Esophagus muscularis mucosa (tissue), 4 donors: ENCODE measurements around the gene C2CD3. TPM values are rescaled to one million over a fixed set of nuclear protein-coding genes. Genes with fewer than 3 reads are reported as not detected.

ENCODE experiments used
- DNase-seq: peaks from one replicate; pipeline ENCODE4 v3.0.0-alpha.2; 2017; ENCODE audit errors: extremely low spot score
- H3K27ac ChIP-seq, 4 donors: fragments of 200-600 bp; sonication (generic); replicated peaks in 1 of 4; 1 replicate in 3 of 4; 2 replicates in 1 of 4; pipeline ENCODE4 v1.5.1; 2016 to 2019; ENCODE audit warnings: mild to moderate bottlenecking in 1 of 4
- H3K27me3 ChIP-seq, 4 donors: fragments of 200-600 bp; sonication (generic); one replicate each; pipeline versions ENCODE4 v1.5.1 to v1.6.0; 2016 to 2019
- H3K36me3 ChIP-seq, 4 donors: fragments of 200-600 bp; sonication (generic); one replicate each; pipeline ENCODE4 v1.5.1; 2016 to 2019
- H3K4me1 ChIP-seq, 4 donors: fragments of 200-600 bp; sonication (generic); one replicate each; pipeline ENCODE4 v1.5.1; 2016 to 2019
- H3K4me3 ChIP-seq, 4 donors: fragments of 200-600 bp; sonication (generic); 1 replicate in 2 of 4; 2 replicates in 2 of 4; pipeline ENCODE4 v1.5.1; 2016 to 2019; ENCODE audit warnings: mild to moderate bottlenecking in 4 of 4, moderate library complexity in 1 of 4
- H3K9me3 ChIP-seq, 4 donors: fragments of 200-600 bp; sonication (generic); 1 replicate in 3 of 4; 2 replicates in 1 of 4; pipeline ENCODE4 v1.5.1; 2016 to 2019
- EP300 ChIP-seq: sonication (generic); formaldehyde crosslinking; IDR thresholded peaks from one replicate; pipeline ENCODE4 v1.6.1; 2017; ENCODE audit warnings: antibody characterized with exemption
- POLR2A ChIP-seq: fragments of 450-650 bp; IDR thresholded peaks from one replicate; pipeline ENCODE4 v1.6.1; 2017; ENCODE audit warnings: antibody characterized with exemption, moderate library complexity, mild to moderate bottlenecking, low read depth
- POLR2AphosphoS5 ChIP-seq, 2 donors: sonication (generic); formaldehyde crosslinking; IDR thresholded peaks; one replicate each; pipeline ENCODE4 v1.6.1; 2017; ENCODE audit warnings: antibody characterized with exemption in 2 of 2
- WGBS: methylation state at CpG from one replicate; pipeline ENCODE4 v1.1.5; 2018; 5-methylcytosine and 5-hydroxymethylcytosine counted together
- intact Hi-C: fragments of 100-400 bp; cut with DNase I; formaldehyde crosslinking; loops from one replicate; pipeline ENCODE4 v1.15.1; 2023
- total RNA-seq, 4 donors: library from RNA; depleted of rRNA; stranded (reverse); fragments of >200 nt; gene quantifications; one replicate each; pipeline versions ENCODE4 v1.1.0 to v1.2.1, GENCODE V29; 2016
- TF ChIP-seq, protein P1 (sequence below), 3 experiments: fragments of 200-600 bp in 2 of 3; fragments of 450-650 bp in 1 of 3; sonication (generic) in 2 of 3; IDR thresholded peaks; one replicate each; pipeline ENCODE4 v1.5.1; 2017 to 2019; ENCODE audit warnings: antibody characterized with exemption in 3 of 3, mild to moderate bottlenecking in 2 of 3, moderate library complexity in 1 of 3

Gene C2CD3
- total RNA-seq, 4 donors from 2014 or later = 17.9 to 31.5 (median 22.4) TPM

DNA sequence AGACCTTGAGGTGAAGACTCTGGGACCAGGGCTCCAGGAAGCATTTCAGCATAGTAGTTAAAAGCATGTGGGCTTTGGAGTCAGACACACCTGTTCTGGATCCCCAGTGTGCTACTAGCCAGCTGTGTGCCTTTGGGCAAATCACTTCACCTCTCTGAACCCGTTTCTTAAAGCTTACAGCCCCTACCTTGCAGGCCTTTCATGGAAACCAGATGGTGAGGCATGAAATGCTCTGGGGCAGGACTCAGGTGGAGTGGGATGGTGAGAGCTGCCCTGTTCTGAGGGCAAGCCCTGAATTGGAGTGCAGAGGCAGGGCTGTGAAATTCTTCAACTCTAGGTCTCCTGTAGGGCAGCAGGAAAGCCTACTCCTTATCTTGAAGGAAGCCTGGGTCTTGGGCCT, 198.6 kb downstream of the C2CD3 start:
- H3K27ac ChIP-seq = no peak overlapping the region
- H3K36me3 ChIP-seq = peaks cover 6 to 29% (median 27%) of the 10 kb centered on the region in 4 donors
- intact Hi-C loops = no loop called here
- no peak for DNase-seq
- H3K4me3 ChIP-seq = no peak overlapping the region
- 100% methylated on average over 1 of the region's 1 CpG for WGBS
- no peaks in the 10 kb centered on the region for H3K9me3 ChIP-seq
- H3K27me3 ChIP-seq = no peaks in the 10 kb centered on the region
- H3K4me1 ChIP-seq = peaks cover 0 to 13% (median 6%) of the 10 kb centered on the region in 4 donors
- no peak for TF ChIP-seq POLR2AphosphoS5 (IDR thresholded peaks at IDR 0.05)
- no peak for TF ChIP-seq EP300
- no peak for TF ChIP-seq POLR2A
- TF ChIP-seq, protein P1, sequence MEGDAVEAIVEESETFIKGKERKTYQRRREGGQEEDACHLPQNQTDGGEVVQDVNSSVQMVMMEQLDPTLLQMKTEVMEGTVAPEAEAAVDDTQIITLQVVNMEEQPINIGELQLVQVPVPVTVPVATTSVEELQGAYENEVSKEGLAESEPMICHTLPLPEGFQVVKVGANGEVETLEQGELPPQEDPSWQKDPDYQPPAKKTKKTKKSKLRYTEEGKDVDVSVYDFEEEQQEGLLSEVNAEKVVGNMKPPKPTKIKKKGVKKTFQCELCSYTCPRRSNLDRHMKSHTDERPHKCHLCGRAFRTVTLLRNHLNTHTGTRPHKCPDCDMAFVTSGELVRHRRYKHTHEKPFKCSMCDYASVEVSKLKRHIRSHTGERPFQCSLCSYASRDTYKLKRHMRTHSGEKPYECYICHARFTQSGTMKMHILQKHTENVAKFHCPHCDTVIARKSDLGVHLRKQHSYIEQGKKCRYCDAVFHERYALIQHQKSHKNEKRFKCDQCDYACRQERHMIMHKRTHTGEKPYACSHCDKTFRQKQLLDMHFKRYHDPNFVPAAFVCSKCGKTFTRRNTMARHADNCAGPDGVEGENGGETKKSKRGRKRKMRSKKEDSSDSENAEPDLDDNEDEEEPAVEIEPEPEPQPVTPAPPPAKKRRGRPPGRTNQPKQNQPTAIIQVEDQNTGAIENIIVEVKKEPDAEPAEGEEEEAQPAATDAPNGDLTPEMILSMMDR (IDR thresholded peaks at IDR 0.05) = no peak

DNA sequence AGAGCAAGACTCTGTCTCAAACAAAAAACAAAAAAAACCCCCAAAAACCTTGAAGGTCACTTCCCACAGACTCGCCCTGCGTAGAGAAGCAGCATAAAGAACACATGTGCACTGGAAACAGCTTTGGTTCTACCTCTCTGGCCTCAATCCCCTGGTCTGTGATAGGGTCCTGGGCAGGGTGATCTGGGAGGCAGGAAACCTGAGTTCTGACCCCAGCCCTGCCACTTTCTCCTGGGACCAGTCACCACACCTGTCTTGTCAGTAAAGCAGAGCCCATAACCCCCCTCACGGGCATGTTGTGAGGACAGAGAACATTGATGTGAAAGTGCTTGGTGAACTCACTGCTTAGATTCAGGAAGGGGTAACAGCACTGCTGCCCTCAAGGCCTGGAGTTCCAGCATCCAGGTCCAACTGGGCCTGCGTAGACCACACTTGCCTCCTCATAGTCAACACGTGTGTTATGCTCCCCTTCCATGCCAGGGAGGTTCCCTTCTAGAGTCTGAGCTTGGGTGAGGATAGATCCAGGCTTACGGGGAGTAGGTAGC, 199.6 kb downstream of the C2CD3 start:
- Histone ChIP-seq H3K36me3 (peaks cover 6 to 19% (median 18%) of the 10 kb centered on the region in 4 donors), H3K27ac (no peak overlapping the region), H3K4me3 (no peak overlapping the region), H3K4me1 (peaks cover 0 to 13% (median 6%) of the 10 kb centered on the region in 4 donors), H3K9me3 (no peaks in the 10 kb centered on the region), H3K27me3 (peaks cover 0 to under 1% (median 0%) of the 10 kb centered on the region in 4 donors)
- DNase-seq = no peak
- intact Hi-C loops = no loop called here
- 95% methylated on average over 5 of the region's 6 CpGs for WGBS
- TF ChIP-seq POLR2A (no peak), POLR2AphosphoS5 (IDR thresholded peaks at IDR 0.05) (no peak), EP300 (no peak)
- TF ChIP-seq, protein P1 (IDR thresholded peaks at IDR 0.05) = no peak

DNA sequence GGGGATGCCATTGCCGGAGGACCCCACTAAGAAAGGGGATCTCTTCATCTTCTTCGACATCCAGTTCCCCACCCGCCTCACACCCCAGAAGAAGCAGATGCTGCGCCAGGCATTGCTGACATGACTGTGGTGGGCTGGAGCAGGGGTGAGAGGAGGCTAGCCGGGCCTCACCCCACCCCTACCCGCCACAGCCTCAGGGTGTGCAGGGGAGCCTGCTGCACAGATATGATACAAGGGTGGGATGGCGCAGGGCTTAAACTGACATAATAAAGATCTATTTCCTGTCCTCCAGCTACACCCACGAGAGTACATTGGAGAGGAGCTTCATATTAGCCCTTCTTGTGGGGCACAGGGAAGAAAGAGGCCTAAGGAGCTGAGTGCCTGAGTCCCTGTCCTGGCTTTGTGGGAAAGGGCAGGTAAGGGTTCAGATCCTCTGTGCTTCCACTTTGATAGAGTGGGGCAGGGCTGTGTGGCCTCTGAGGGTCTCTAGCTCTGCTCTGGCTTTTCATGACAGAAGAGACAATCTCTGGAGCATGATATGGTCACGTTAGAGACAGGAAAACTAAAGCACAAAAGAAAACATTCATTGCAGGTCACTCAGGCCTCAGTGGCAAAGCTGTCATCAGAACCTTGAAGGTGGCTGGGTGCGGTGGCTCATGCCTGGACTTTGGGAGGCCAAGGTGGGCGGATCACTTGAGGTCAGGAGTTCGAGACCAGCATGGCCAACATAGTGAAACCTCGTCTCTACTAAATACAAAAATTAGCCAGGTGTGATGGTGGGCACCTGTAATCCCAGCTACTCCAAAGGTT, 200.6 kb downstream of the C2CD3 start:
- no peak overlapping the region for H3K27ac ChIP-seq
- WGBS = 89% methylated on average over 13 of the region's 13 CpGs
- TF ChIP-seq POLR2AphosphoS5 (IDR thresholded peaks at IDR 0.05) (no peak), EP300 (no peak), POLR2A (no peak)
- TF ChIP-seq, protein P1 (IDR thresholded peaks at IDR 0.05) = no peak
- peaks cover 0 to 9% (median 8%) of the 10 kb centered on the region in 4 donors for H3K36me3 ChIP-seq
- peaks cover 0 to 13% (median 7%) of the 10 kb centered on the region in 4 donors for H3K4me1 ChIP-seq
- H3K9me3 ChIP-seq = no peaks in the 10 kb centered on the region
- intact Hi-C loops = loop anchor here (10.0 kb wide), 2 partner anchors 55 to 105 kb away; no protein-coding TSS in a partner anchor
- no peak overlapping the region for H3K4me3 ChIP-seq
- peaks cover 0 to 9% (median 0%) of the 10 kb centered on the region in 4 donors for H3K27me3 ChIP-seq
- DNase-seq = no peak

DNA sequence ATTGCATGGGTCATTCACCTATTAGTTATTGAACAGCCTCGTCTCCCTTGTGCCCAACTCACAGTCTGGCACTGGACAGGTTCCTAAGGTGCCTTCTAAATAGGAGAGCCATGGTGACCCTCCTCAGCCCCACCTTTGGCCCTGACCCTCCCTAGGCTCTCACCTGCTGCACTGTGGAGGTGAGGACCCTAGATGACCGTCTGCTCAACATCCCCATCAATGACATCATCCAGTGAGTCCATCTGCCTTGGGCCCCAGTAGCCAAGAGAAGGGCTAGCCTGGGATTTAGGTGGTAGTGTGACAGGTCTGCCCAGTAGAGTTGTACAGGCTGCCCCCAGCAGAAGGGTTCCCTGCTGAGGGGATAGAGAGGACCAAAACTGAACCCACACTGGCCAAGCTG, 201.7 kb downstream of the C2CD3 start:
- Histone ChIP-seq H3K27me3 (peaks cover 0 to 14% (median 0%) of the 10 kb centered on the region in 4 donors), H3K4me3 (no peak overlapping the region), H3K9me3 (no peaks in the 10 kb centered on the region), H3K36me3 (no peaks in the 10 kb centered on the region), H3K4me1 (peaks cover under 1 to 19% (median 13%) of the 10 kb centered on the region in 4 donors), H3K27ac (no peak overlapping the region)
- intact Hi-C loops = loop anchor here (10.0 kb wide), 2 partner anchors 56 to 106 kb away; no protein-coding TSS in a partner anchor
- DNase-seq = no peak
- WGBS = 78% methylated on average over 2 of the region's 2 CpGs
- TF ChIP-seq POLR2A (no peak), EP300 (no peak)
- TF ChIP-seq, protein P1 (IDR thresholded peaks at IDR 0.05) = no peak
